ENCODE measurements around the gene COL7A1.

Gene COL7A1

GRCh38 chr3:48587686-48588085 lies 7.4 kb downstream of the COL7A1 start:
- peaks cover 4% of the 10 kb centered on the region for H3K9me3 ChIP-seq (ENCODE audit: insufficient read depth, low read depth, low read length)
- H2AK5ac ChIP-seq (ENCODE audit: low read length): no peak overlapping the region
- no peak overlapping the region for H4K8ac ChIP-seq (ENCODE audit: low read depth, low read length)
- no peak for DNase-seq
- H3K23ac ChIP-seq (ENCODE audit: low read length): no peak overlapping the region
- H3K27me3 ChIP-seq (ENCODE audit: insufficient read depth, low read length): no peaks in the 10 kb centered on the region
- no peak overlapping the region for H2BK5ac ChIP-seq (ENCODE audit: low read depth, low read length, poor library complexity)
- peaks cover 0 to 3% of the 10 kb centered on the region in 2 experiments for H3K4me1 ChIP-seq (ENCODE audit: control insufficient read depth in 1 of 2, insufficient read depth in 2 of 2, low read length in 2 of 2)
- H2AFZ ChIP-seq (ENCODE audit: insufficient read depth, low read length, poor library complexity): no peak overlapping the region
- H3K9ac ChIP-seq (ENCODE audit: low read length): no peak overlapping the region
- H3K79me2 ChIP-seq (ENCODE audit: control insufficient read depth, insufficient read depth, low read length, poor library complexity): no peaks in the 10 kb centered on the region
- no peak overlapping the region for H3K4me2 ChIP-seq (ENCODE audit: low read length)
- no peak overlapping the region for H4K91ac ChIP-seq (ENCODE audit: low read depth, low read length)
- H3K36me3 ChIP-seq (ENCODE audit: control insufficient read depth in 1 of 2, insufficient read depth in 2 of 2, low read length in 2 of 2): peaks cover 65 to 75% of the 10 kb centered on the region in 2 experiments
- H2BK12ac ChIP-seq (ENCODE audit: low read length): no peak overlapping the region
- H3K27ac ChIP-seq (ENCODE audit: low read depth, low read length): no peak overlapping the region
- H3K79me1 ChIP-seq (ENCODE audit: low read length): no peaks in the 10 kb centered on the region
- WGBS (ENCODE audit: extremely low coverage, insufficient coverage, insufficient read length): no CpG with 5 or more reads among the region's 11 CpGs
- no peak overlapping the region for H3K4ac ChIP-seq (ENCODE audit: low read depth, low read length)
- no peak overlapping the region for H4K12ac ChIP-seq (ENCODE audit: low read depth, low read length)
- no peak overlapping the region for H3K4me3 ChIP-seq (ENCODE audit: low read depth, low read length)
- H3K14ac ChIP-seq (ENCODE audit: low read length): no peak overlapping the region
- no peak overlapping the region for H2BK120ac ChIP-seq (ENCODE audit: insufficient read depth, low read length, poor library complexity)
- H3K18ac ChIP-seq (ENCODE audit: low read length): no peak overlapping the region

GRCh38 chr3:48585411-48585810 lies 9.7 kb downstream of the COL7A1 start:
- Histone ChIP-seq H2AK5ac (ENCODE audit: low read length) (no peak overlapping the region), H3K9ac (ENCODE audit: low read length) (no peak overlapping the region), H3K23ac (ENCODE audit: low read length) (no peak overlapping the region), H2BK5ac (ENCODE audit: low read depth, low read length, poor library complexity) (no peak overlapping the region), H3K79me2 (ENCODE audit: control insufficient read depth, insufficient read depth, low read length, poor library complexity) (no peaks in the 10 kb centered on the region), H3K27ac (ENCODE audit: low read depth, low read length) (no peak overlapping the region), H3K36me3 (ENCODE audit: control insufficient read depth in 1 of 2, insufficient read depth in 2 of 2, low read length in 2 of 2) (peaks cover 59 to 76% of the 10 kb centered on the region in 2 experiments), H4K8ac (ENCODE audit: low read depth, low read length) (no peak overlapping the region), H3K4me3 (ENCODE audit: low read depth, low read length) (no peak overlapping the region), H4K91ac (ENCODE audit: low read depth, low read length) (no peak overlapping the region), H3K9me3 (ENCODE audit: insufficient read depth, low read depth, low read length) (peaks cover 4% of the 10 kb centered on the region), H2BK120ac (ENCODE audit: insufficient read depth, low read length, poor library complexity) (no peak overlapping the region), H3K4me2 (ENCODE audit: low read length) (no peak overlapping the region), H3K14ac (ENCODE audit: low read length) (no peak overlapping the region), H3K79me1 (ENCODE audit: low read length) (no peaks in the 10 kb centered on the region), H2AFZ (ENCODE audit: insufficient read depth, low read length, poor library complexity) (no peak overlapping the region), H3K18ac (ENCODE audit: low read length) (no peak overlapping the region), H4K12ac (ENCODE audit: low read depth, low read length) (no peak overlapping the region), H2BK12ac (ENCODE audit: low read length) (no peak overlapping the region), H3K27me3 (ENCODE audit: insufficient read depth, low read length) (no peaks in the 10 kb centered on the region), H3K4ac (ENCODE audit: low read depth, low read length) (no peak overlapping the region), H3K4me1 (ENCODE audit: control insufficient read depth in 1 of 2, insufficient read depth in 2 of 2, low read length in 2 of 2) (no peaks in the 10 kb centered on the region)
- no CpG with 5 or more reads among the region's 8 CpGs for WGBS (ENCODE audit: extremely low coverage, insufficient coverage, insufficient read length)
- no peak for DNase-seq

GRCh38 chr3:48584836-48585235 lies 10.3 kb downstream of the COL7A1 start:
- WGBS (ENCODE audit: extremely low coverage, insufficient coverage, insufficient read length): no CpG with 5 or more reads among the region's 9 CpGs
- no peak overlapping the region for H3K4ac ChIP-seq (ENCODE audit: low read depth, low read length)

GRCh38 chr3:48581621-48582481 lies 13.3 kb downstream of the COL7A1 start:
- H3K27me3 ChIP-seq (ENCODE audit: insufficient read depth, low read length): no peaks in the 10 kb centered on the region
- no peak overlapping the region for H3K14ac ChIP-seq (ENCODE audit: low read length)
- no CpG with 5 or more reads among the region's 14 CpGs for WGBS (ENCODE audit: extremely low coverage, insufficient coverage, insufficient read length)
- no peak overlapping the region for H2AFZ ChIP-seq (ENCODE audit: insufficient read depth, low read length, poor library complexity)
- peaks cover 66 to 82% of the 10 kb centered on the region in 2 experiments for H3K36me3 ChIP-seq (ENCODE audit: control insufficient read depth in 1 of 2, insufficient read depth in 2 of 2, low read length in 2 of 2)
- H3K79me1 ChIP-seq (ENCODE audit: low read length): no peaks in the 10 kb centered on the region
- H3K4ac ChIP-seq (ENCODE audit: low read depth, low read length): no peak overlapping the region
- H3K18ac ChIP-seq (ENCODE audit: low read length): no peak overlapping the region
- H3K4me2 ChIP-seq (ENCODE audit: low read length): no peak overlapping the region
- no peak overlapping the region for H3K23ac ChIP-seq (ENCODE audit: low read length)
- H3K4me3 ChIP-seq (ENCODE audit: low read depth, low read length): no peak overlapping the region
- no peak overlapping the region for H3K27ac ChIP-seq (ENCODE audit: low read depth, low read length)
- H2BK120ac ChIP-seq (ENCODE audit: insufficient read depth, low read length, poor library complexity): no peak overlapping the region
- H2BK5ac ChIP-seq (ENCODE audit: low read depth, low read length, poor library complexity): no peak overlapping the region
- no peak overlapping the region for H2AK5ac ChIP-seq (ENCODE audit: low read length)
- no peak overlapping the region for H4K91ac ChIP-seq (ENCODE audit: low read depth, low read length)
- H3K9ac ChIP-seq (ENCODE audit: low read length): no peak overlapping the region
- no peaks in the 10 kb centered on the region for H3K9me3 ChIP-seq (ENCODE audit: insufficient read depth, low read depth, low read length)
- H4K12ac ChIP-seq (ENCODE audit: low read depth, low read length): no peak overlapping the region
- no peak overlapping the region for H2BK12ac ChIP-seq (ENCODE audit: low read length)
- H3K4me1 ChIP-seq (ENCODE audit: control insufficient read depth in 1 of 2, insufficient read depth in 2 of 2, low read length in 2 of 2): no peaks in the 10 kb centered on the region
- H4K8ac ChIP-seq (ENCODE audit: low read depth, low read length): no peak overlapping the region
- no peak for DNase-seq
- H3K79me2 ChIP-seq (ENCODE audit: control insufficient read depth, insufficient read depth, low read length, poor library complexity): no peaks in the 10 kb centered on the region

More at GRCh38 chr3:48584836-48585235, 10.3 kb downstream of the COL7A1 start:
- Histone ChIP-seq H4K91ac (ENCODE audit: low read depth, low read length) (no peak overlapping the region), H2AFZ (ENCODE audit: insufficient read depth, low read length, poor library complexity) (no peak overlapping the region), H2BK5ac (ENCODE audit: low read depth, low read length, poor library complexity) (no peak overlapping the region), H3K9me3 (ENCODE audit: insufficient read depth, low read depth, low read length) (peaks cover 4% of the 10 kb centered on the region), H3K27me3 (ENCODE audit: insufficient read depth, low read length) (no peaks in the 10 kb centered on the region), H3K4me1 (ENCODE audit: control insufficient read depth in 1 of 2, insufficient read depth in 2 of 2, low read length in 2 of 2) (no peaks in the 10 kb centered on the region), H2BK12ac (ENCODE audit: low read length) (no peak overlapping the region), H3K79me2 (ENCODE audit: control insufficient read depth, insufficient read depth, low read length, poor library complexity) (no peaks in the 10 kb centered on the region), H2BK120ac (ENCODE audit: insufficient read depth, low read length, poor library complexity) (no peak overlapping the region), H3K4me3 (ENCODE audit: low read depth, low read length) (no peak overlapping the region), H3K18ac (ENCODE audit: low read length) (no peak overlapping the region), H4K8ac (ENCODE audit: low read depth, low read length) (no peak overlapping the region), H3K79me1 (ENCODE audit: low read length) (no peaks in the 10 kb centered on the region), H3K36me3 (ENCODE audit: control insufficient read depth in 1 of 2, insufficient read depth in 2 of 2, low read length in 2 of 2) (peaks cover 63 to 76% of the 10 kb centered on the region in 2 experiments), H3K14ac (ENCODE audit: low read length) (no peak overlapping the region), H3K23ac (ENCODE audit: low read length) (no peak overlapping the region), H3K4me2 (ENCODE audit: low read length) (no peak overlapping the region), H2AK5ac (ENCODE audit: low read length) (no peak overlapping the region), H3K27ac (ENCODE audit: low read depth, low read length) (no peak overlapping the region), H3K9ac (ENCODE audit: low read length) (no peak overlapping the region), H4K12ac (ENCODE audit: low read depth, low read length) (no peak overlapping the region)
- no peak for DNase-seq
